GM18526 (cell line): ENCODE measurements around the gene FBXL16.

Source experiments
- POLR2A ChIP-seq: IDR thresholded peaks from 3 replicates; pipeline ENCODE4 v1.6.1; 2011; ENCODE audit not compliant: insufficient read length; ENCODE audit errors: extremely low read depth

FBXL16 gene

GRCh38 chr16:679814-680624 is 25.6 kb downstream of the FBXL16 start, which contains the start of gene STUB1:
TSS of gene STUB1 (plus strand) at chr16:680410. CDS start at chr16:680526, 116 bp downstream.
- TF ChIP-seq POLR2A = peak; percentile 88

GRCh38 chr16:678858-679813 is 26.5 kb downstream of the FBXL16 start:
- no peak for TF ChIP-seq POLR2A

GRCh38 chr16:678209-678857 is 27.3 kb downstream of the FBXL16 start:
- no peak for TF ChIP-seq POLR2A

- TF ChIP-seq POLR2A = no peak
Measured at GRCh38 chr16:677316-678190, 28.0 kb downstream of the FBXL16 start.

GRCh38 chr16:676913-677312 is 28.7 kb downstream of the FBXL16 start:
- TF ChIP-seq POLR2A = no peak

GRCh38 chr16:676565-676902 is 29.1 kb downstream of the FBXL16 start:
- no peak for TF ChIP-seq POLR2A

- TF ChIP-seq POLR2A = no peak
Measured at GRCh38 chr16:675884-676564, 29.6 kb downstream of the FBXL16 start.

GRCh38 chr16:674968-675883 is 30.4 kb downstream of the FBXL16 start, which contains the start of gene RHBDL1:
TSS of gene RHBDL1 (plus strand) at chr16:675671. CDS start at chr16:675791, 120 bp downstream.
- TF ChIP-seq POLR2A = no peak

- TF ChIP-seq POLR2A = no peak
Measured at GRCh38 chr16:674214-674881, 31.3 kb downstream of the FBXL16 start.

GRCh38 chr16:673399-673991 is 32.1 kb downstream of the FBXL16 start:
- no peak for TF ChIP-seq POLR2A

GRCh38 chr16:672851-673250 is 32.8 kb downstream of the FBXL16 start:
- TF ChIP-seq POLR2A = no peak

- TF ChIP-seq POLR2A = no peak
Measured at GRCh38 chr16:672371-672770, 33.2 kb downstream of the FBXL16 start.
